Effector memory CD8-positive, alpha-beta T cell (primary cell): Measurements from ENCODE around the gene AMH.

ENCODE experiments used
- ATAC-seq: fragments of 150-1000 bp; cut with Tn5 transposase; replicated peaks from 2 replicates; pipeline ENCODE4 v1.10.0; 2021; ENCODE audit warnings: mild to moderate bottlenecking, moderate library complexity
- DNase-seq, 3 experiments: peaks; one replicate each; pipeline ENCODE4 v3.0.0; 2021
- H3K27ac Mint-ChIP-seq, 2 donors: one replicate each; pipeline ENCODE4 v1.8.0; 2022; ENCODE audit warnings: mild to moderate bottlenecking in 2 of 2, mixed read lengths in 2 of 2, moderate library complexity in 2 of 2
- H3K27me3 Mint-ChIP-seq, 2 donors: one replicate each; pipeline ENCODE4 v1.8.0; 2022; ENCODE audit warnings: mixed read lengths in 2 of 2
- H3K36me3 Mint-ChIP-seq: one replicate; pipeline ENCODE4 v1.8.0; 2022; ENCODE audit warnings: mild to moderate bottlenecking, moderate library complexity, mixed read lengths; ENCODE audit not compliant: insufficient read depth
- H3K4me1 Mint-ChIP-seq, 2 donors: one replicate each; pipeline ENCODE4 v1.8.0; 2022; ENCODE audit warnings: low read depth in 2 of 2, mixed read lengths in 2 of 2
- H3K4me3 Mint-ChIP-seq, 2 donors: one replicate each; pipeline ENCODE4 v1.8.0; 2022; ENCODE audit warnings: mild to moderate bottlenecking in 2 of 2, mixed read lengths in 2 of 2, moderate library complexity in 2 of 2
- H3K9me3 Mint-ChIP-seq, 2 donors: one replicate each; pipeline ENCODE4 v1.8.0; 2022; ENCODE audit warnings: mixed read lengths in 2 of 2

Gene AMH

GRCh38 chr19:2289714-2290435, 40.8 kb downstream of the AMH start:
- ATAC-seq = peak; percentile 72
- Mint-ChIP-seq H3K9me3 (no peaks in the 10 kb centered on the region), H3K4me1 (peaks cover 31 to 36% of the 10 kb centered on the region in 2 donors), H3K27me3 (no peaks in the 10 kb centered on the region), H3K4me3 (peak overlapping the region; percentile 84 to 90), H3K27ac (peak overlapping the region; percentile 87 to 91), H3K36me3 (peaks cover 77% of the 10 kb centered on the region)
- DNase-seq = peak in 2 of 3 experiments; percentile 44 to 48

- Mint-ChIP-seq H3K27ac (peak overlapping the region; percentile 87 to 91), H3K4me1 (peaks cover 29 to 36% of the 10 kb centered on the region in 2 donors), H3K9me3 (no peaks in the 10 kb centered on the region)
Observed at GRCh38 chr19:2290441-2291184, 41.5 kb downstream of the AMH start.

GRCh38 chr19:2291185-2291751, 42.1 kb downstream of the AMH start:
- Mint-ChIP-seq H3K4me1 (peaks cover 29 to 36% of the 10 kb centered on the region in 2 donors), H3K9me3 (no peaks in the 10 kb centered on the region), H3K4me3 (peak overlapping the region; percentile 84 to 90), H3K27me3 (no peaks in the 10 kb centered on the region), H3K36me3 (peaks cover 72% of the 10 kb centered on the region), H3K27ac (peak overlapping the region in 1 of 2 donors; percentile 91)
- ATAC-seq (no peak), DNase-seq (no peak)

More at GRCh38 chr19:2290441-2291184, 41.5 kb downstream of the AMH start:
- Mint-ChIP-seq H3K36me3 (peaks cover 70% of the 10 kb centered on the region), H3K4me3 (peak overlapping the region; percentile 84 to 90), H3K27me3 (no peaks in the 10 kb centered on the region)
- peak; percentile 35 for ATAC-seq
- no peak for DNase-seq

GRCh38 chr19:2294687-2295335, 45.7 kb downstream of the AMH start:
- peaks cover 53% of the 10 kb centered on the region for H3K36me3 Mint-ChIP-seq
- H3K27me3 Mint-ChIP-seq = no peaks in the 10 kb centered on the region
- H3K4me1 Mint-ChIP-seq = peaks cover 9 to 18% of the 10 kb centered on the region in 2 donors
- ATAC-seq = no peak
- no peak for DNase-seq
- H3K4me3 Mint-ChIP-seq = no peak overlapping the region
- H3K27ac Mint-ChIP-seq = peak overlapping the region in 1 of 2 donors; percentile 59
- H3K9me3 Mint-ChIP-seq = no peaks in the 10 kb centered on the region

GRCh38 chr19:2296141-2296540, 47.0 kb downstream of the AMH start:
- Mint-ChIP-seq H3K9me3 (no peaks in the 10 kb centered on the region), H3K4me3 (no peak overlapping the region), H3K4me1 (peaks cover 7 to 15% of the 10 kb centered on the region in 2 donors), H3K27me3 (no peaks in the 10 kb centered on the region), H3K27ac (no peak overlapping the region), H3K36me3 (peaks cover 48% of the 10 kb centered on the region)
- DNase-seq (no peak), ATAC-seq (no peak)

- no peak for ATAC-seq
- Mint-ChIP-seq H3K27me3 (peaks cover 20 to 32% of the 10 kb centered on the region in 2 donors), H3K27ac (peak overlapping the region in 1 of 2 donors; percentile 81)
Observed at GRCh38 chr19:2300533-2300932, 51.4 kb downstream of the AMH start.

More at GRCh38 chr19:2300533-2300932, 51.4 kb downstream of the AMH start:
- DNase-seq = no peak
- H3K36me3 Mint-ChIP-seq = peaks cover 37% of the 10 kb centered on the region
- no peaks in the 10 kb centered on the region for H3K9me3 Mint-ChIP-seq
- no peak overlapping the region for H3K4me3 Mint-ChIP-seq
- H3K4me1 Mint-ChIP-seq = peaks cover 5 to 6% of the 10 kb centered on the region in 2 donors
